ENCODE measurements around the gene LUM. TPM values are rescaled to one million over a fixed set of nuclear protein-coding genes. Genes with fewer than 3 reads are reported as not detected.

LUM gene
- polyA plus RNA-seq, 4 donors = 5.1 to 104 (median 40.3) TPM

DNA sequence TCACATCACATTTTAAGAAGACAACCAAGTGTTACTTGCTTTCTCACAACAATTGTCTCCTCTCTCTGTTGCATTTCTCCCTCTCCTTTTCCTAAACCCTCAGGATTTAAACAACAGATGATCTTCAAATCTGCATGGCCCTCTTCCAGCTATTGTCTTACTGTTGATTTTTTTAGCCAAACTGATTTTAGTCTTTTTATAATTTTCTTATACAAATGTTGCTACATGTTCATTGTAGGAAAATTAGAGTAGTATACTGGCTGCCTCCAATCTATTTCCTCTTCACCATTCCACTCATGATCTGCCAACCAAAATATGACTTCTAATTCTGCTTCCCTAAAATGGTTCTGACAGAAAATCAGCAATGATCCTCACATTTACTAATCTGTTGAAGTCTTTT, 52.1 kb downstream of the LUM start:
- Histone ChIP-seq H3K27ac (ENCODE audit: low read depth in 1 of 3, low read length in 2 of 3) (no peak overlapping the region), H3K9me3 (ENCODE audit: control insufficient read depth in 2 of 2, insufficient read depth in 1 of 2, low read depth in 1 of 2, low read length in 1 of 2) (no peaks in the 10 kb centered on the region), H3K4me3 (ENCODE audit: low read depth in 1 of 3, low read length in 3 of 3) (no peak overlapping the region), H3K27me3 (ENCODE audit: control insufficient read depth in 3 of 3, insufficient read depth in 3 of 3, low read length in 3 of 3) (no peaks in the 10 kb centered on the region), H3K36me3 (ENCODE audit: control insufficient read depth in 3 of 3, insufficient read depth in 2 of 3, low read depth in 1 of 3, low read length in 3 of 3) (no peaks in the 10 kb centered on the region), H3K4me1 (ENCODE audit: control insufficient read depth in 3 of 3, insufficient read depth in 2 of 3, low read depth in 1 of 3, low read length in 2 of 3) (no peaks in the 10 kb centered on the region)
- no peak for FAIRE-seq
- no peak for DNase-seq

DNA sequence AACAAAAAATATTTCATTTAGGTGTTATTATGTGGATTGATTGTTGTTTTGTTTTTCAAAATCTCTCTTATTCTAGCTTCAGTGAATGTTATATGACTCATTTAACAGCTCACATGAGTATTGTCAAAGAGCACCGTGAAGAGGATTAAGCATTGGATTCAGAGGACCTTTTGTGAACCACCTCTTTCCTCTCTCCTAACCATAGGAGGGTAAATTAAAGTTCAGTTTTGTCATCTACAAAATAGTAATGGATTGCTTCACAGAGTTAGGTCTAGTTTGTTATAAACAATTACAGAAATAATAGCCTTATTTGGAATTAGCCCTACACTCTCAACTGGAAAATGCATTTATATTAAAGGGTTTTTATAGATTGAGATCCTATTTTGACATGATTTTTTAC, 52.5 kb downstream of the LUM start:
- no peaks in the 10 kb centered on the region for H3K27me3 ChIP-seq (ENCODE audit: control insufficient read depth in 3 of 3, insufficient read depth in 3 of 3, low read length in 3 of 3)
- no peak overlapping the region for H3K4me3 ChIP-seq (ENCODE audit: low read depth in 1 of 3, low read length in 3 of 3)
- no peaks in the 10 kb centered on the region for H3K36me3 ChIP-seq (ENCODE audit: control insufficient read depth in 3 of 3, insufficient read depth in 2 of 3, low read depth in 1 of 3, low read length in 3 of 3)
- no peaks in the 10 kb centered on the region for H3K9me3 ChIP-seq (ENCODE audit: control insufficient read depth in 2 of 2, insufficient read depth in 1 of 2, low read depth in 1 of 2, low read length in 1 of 2)
- DNase-seq (no peak), FAIRE-seq (no peak)
- no peak overlapping the region for H3K27ac ChIP-seq (ENCODE audit: low read depth in 1 of 3, low read length in 2 of 3)
- H3K4me1 ChIP-seq (ENCODE audit: control insufficient read depth in 3 of 3, insufficient read depth in 2 of 3, low read depth in 1 of 3, low read length in 2 of 3) = no peaks in the 10 kb centered on the region
- 63 to 76% (median 69%) methylated on average over 1 of the region's 1 CpG for WGBS, 3 donors

- no peaks in the 10 kb centered on the region for H3K4me1 ChIP-seq (ENCODE audit: control insufficient read depth in 3 of 3, insufficient read depth in 2 of 3, low read depth in 1 of 3, low read length in 2 of 3)
- no peaks in the 10 kb centered on the region for H3K36me3 ChIP-seq (ENCODE audit: control insufficient read depth in 3 of 3, insufficient read depth in 2 of 3, low read depth in 1 of 3, low read length in 3 of 3)
- H3K27me3 ChIP-seq (ENCODE audit: control insufficient read depth in 3 of 3, insufficient read depth in 3 of 3, low read length in 3 of 3) = peaks cover 0 to 1% (median 0%) of the 10 kb centered on the region in 3 donors
- DNase-seq = no peak
- no peak within 1 kb of the TSS for H3K27ac ChIP-seq (ENCODE audit: low read depth in 1 of 3, low read length in 2 of 3)
- H3K9me3 ChIP-seq (ENCODE audit: control insufficient read depth in 2 of 2, insufficient read depth in 1 of 2, low read depth in 1 of 2, low read length in 1 of 2) = no peaks in the 10 kb centered on the region
- 53 to 55% (median 54%) methylated on average over 9 of the region's 9 CpGs for WGBS, 3 donors
- no peak for FAIRE-seq
- H3K4me3 ChIP-seq (ENCODE audit: low read depth in 1 of 3, low read length in 3 of 3) = no peak within 1 kb of the TSS
Observed at GRCh38 chr12:91057368-91058165, 53.7 kb downstream of the LUM start, which contains the start of gene KERA. Gene KERA (minus strand): TSS chr12:91058024. CDS start chr12:91056281, 1,743 bp downstream.

- FAIRE-seq = no peak
- no peaks in the 10 kb centered on the region for H3K4me1 ChIP-seq (ENCODE audit: control insufficient read depth in 3 of 3, insufficient read depth in 2 of 3, low read depth in 1 of 3, low read length in 2 of 3)
- 87 to 93% (median 90%) methylated on average over 2 of the region's 2 CpGs for WGBS, 3 donors
- H3K36me3 ChIP-seq (ENCODE audit: control insufficient read depth in 3 of 3, insufficient read depth in 2 of 3, low read depth in 1 of 3, low read length in 3 of 3) = no peaks in the 10 kb centered on the region
- peaks cover 0 to 2% (median 0%) of the 10 kb centered on the region in 3 donors for H3K27me3 ChIP-seq (ENCODE audit: control insufficient read depth in 3 of 3, insufficient read depth in 3 of 3, low read length in 3 of 3)
- no peak for DNase-seq
- no peaks in the 10 kb centered on the region for H3K9me3 ChIP-seq (ENCODE audit: control insufficient read depth in 2 of 2, insufficient read depth in 1 of 2, low read depth in 1 of 2, low read length in 1 of 2)
- H3K27ac ChIP-seq (ENCODE audit: low read depth in 1 of 3, low read length in 2 of 3) = no peak overlapping the region
- H3K4me3 ChIP-seq (ENCODE audit: low read depth in 1 of 3, low read length in 3 of 3) = no peak overlapping the region
Observed at GRCh38 chr12:91056488-91056887, 54.8 kb downstream of the LUM start.

GRCh38 chr12:91055976-91056375, 55.3 kb downstream of the LUM start:
- Histone ChIP-seq H3K27ac (ENCODE audit: low read depth in 1 of 3, low read length in 2 of 3) (no peak overlapping the region), H3K4me1 (ENCODE audit: control insufficient read depth in 3 of 3, insufficient read depth in 2 of 3, low read depth in 1 of 3, low read length in 2 of 3) (no peaks in the 10 kb centered on the region), H3K9me3 (ENCODE audit: control insufficient read depth in 2 of 2, insufficient read depth in 1 of 2, low read depth in 1 of 2, low read length in 1 of 2) (no peaks in the 10 kb centered on the region), H3K27me3 (ENCODE audit: control insufficient read depth in 3 of 3, insufficient read depth in 3 of 3, low read length in 3 of 3) (peaks cover 0 to 2% (median 0%) of the 10 kb centered on the region in 3 donors), H3K36me3 (ENCODE audit: control insufficient read depth in 3 of 3, insufficient read depth in 2 of 3, low read depth in 1 of 3, low read length in 3 of 3) (no peaks in the 10 kb centered on the region), H3K4me3 (ENCODE audit: low read depth in 1 of 3, low read length in 3 of 3) (no peak overlapping the region)
- 49 to 69% (median 56%) methylated on average over 1 of the region's 1 CpG for WGBS, 3 donors
- FAIRE-seq (no peak), DNase-seq (no peak)

- Histone ChIP-seq H3K36me3 (ENCODE audit: control insufficient read depth in 3 of 3, insufficient read depth in 2 of 3, low read depth in 1 of 3, low read length in 3 of 3) (no peaks in the 10 kb centered on the region), H3K27me3 (ENCODE audit: control insufficient read depth in 3 of 3, insufficient read depth in 3 of 3, low read length in 3 of 3) (peaks cover 0 to 2% (median 0%) of the 10 kb centered on the region in 3 donors), H3K4me3 (ENCODE audit: low read depth in 1 of 3, low read length in 3 of 3) (no peak overlapping the region), H3K9me3 (ENCODE audit: control insufficient read depth in 2 of 2, insufficient read depth in 1 of 2, low read depth in 1 of 2, low read length in 1 of 2) (no peaks in the 10 kb centered on the region), H3K27ac (ENCODE audit: low read depth in 1 of 3, low read length in 2 of 3) (peak overlapping the region in 1 of 3 donors; percentile 32), H3K4me1 (ENCODE audit: control insufficient read depth in 3 of 3, insufficient read depth in 2 of 3, low read depth in 1 of 3, low read length in 2 of 3) (no peaks in the 10 kb centered on the region)
- peak in 1 of 2 donors; percentile 16 for DNase-seq
- no peak for FAIRE-seq
- WGBS, 3 donors = 67 to 77% (median 74%) methylated on average over 4 of the region's 4 CpGs
Observed at GRCh38 chr12:91053951-91054715, 57.2 kb downstream of the LUM start.

Other genes starting within 250 kb of the LUM start
- gene CCER1, start 156.3 kb downstream of the LUM start, polyA plus RNA-seq = not detected
- not detected for gene EPYC, start 106.5 kb downstream of the LUM start, polyA plus RNA-seq
- gene KERA, start 53.5 kb downstream of the LUM start, polyA plus RNA-seq = under 1 TPM in 2 of 4 donors, not detected in 2; 0.03 to 0.10 TPM
- gene DCN, start 71.3 kb upstream of the LUM start, polyA plus RNA-seq = 100 to 1,000 TPM in 2 of 4 donors, 10 to 100 TPM in 1, 1 to 10 TPM in 1; 8.1 to 390 (median 156) TPM